ENCODE results near the gene JUN. TPM values are rescaled to one million over a fixed set of nuclear protein-coding genes. Genes with fewer than 3 reads are reported as not detected.

Gene JUN
- total and polyA plus RNA-seq, 2 donors, result 114 to 615 TPM

GRCh38 chr1:58773406-58773840, 10.4 kb downstream of the JUN start:
- H3K36me3 ChIP-seq (ENCODE audit: insufficient read depth), result no peaks in the 10 kb centered on the region
- no peak overlapping the region for H3K27ac ChIP-seq (ENCODE audit: low read depth)
- WGBS, result 9% methylated on average over 3 of the region's 3 CpGs
- H3K4me3 ChIP-seq (ENCODE audit: low read depth, low read length), result no peak overlapping the region
- no peaks in the 10 kb centered on the region for H3K4me1 ChIP-seq (ENCODE audit: insufficient read depth)
- DNase-seq (ENCODE audit: extremely low spot score), result no peak

GRCh38 chr1:58769809-58770320, 14.0 kb downstream of the JUN start:
- no peak overlapping the region for H3K27ac ChIP-seq (ENCODE audit: low read depth)
- H3K4me1 ChIP-seq (ENCODE audit: insufficient read depth), result no peaks in the 10 kb centered on the region
- DNase-seq (ENCODE audit: extremely low spot score), result no peak
- H3K4me3 ChIP-seq (ENCODE audit: low read depth, low read length), result no peak overlapping the region
- H3K36me3 ChIP-seq (ENCODE audit: insufficient read depth), result no peaks in the 10 kb centered on the region
- WGBS, result 70% methylated on average over 9 of the region's 9 CpGs

GRCh38 chr1:58768971-58769808, 14.7 kb downstream of the JUN start:
- WGBS, result 39% methylated on average over 22 of the region's 22 CpGs
- H3K36me3 ChIP-seq (ENCODE audit: insufficient read depth), result no peaks in the 10 kb centered on the region
- no peak for DNase-seq (ENCODE audit: extremely low spot score)
- H3K27ac ChIP-seq (ENCODE audit: low read depth), result no peak overlapping the region
- no peaks in the 10 kb centered on the region for H3K4me1 ChIP-seq (ENCODE audit: insufficient read depth)
- no peak overlapping the region for H3K4me3 ChIP-seq (ENCODE audit: low read depth, low read length)

DNA sequence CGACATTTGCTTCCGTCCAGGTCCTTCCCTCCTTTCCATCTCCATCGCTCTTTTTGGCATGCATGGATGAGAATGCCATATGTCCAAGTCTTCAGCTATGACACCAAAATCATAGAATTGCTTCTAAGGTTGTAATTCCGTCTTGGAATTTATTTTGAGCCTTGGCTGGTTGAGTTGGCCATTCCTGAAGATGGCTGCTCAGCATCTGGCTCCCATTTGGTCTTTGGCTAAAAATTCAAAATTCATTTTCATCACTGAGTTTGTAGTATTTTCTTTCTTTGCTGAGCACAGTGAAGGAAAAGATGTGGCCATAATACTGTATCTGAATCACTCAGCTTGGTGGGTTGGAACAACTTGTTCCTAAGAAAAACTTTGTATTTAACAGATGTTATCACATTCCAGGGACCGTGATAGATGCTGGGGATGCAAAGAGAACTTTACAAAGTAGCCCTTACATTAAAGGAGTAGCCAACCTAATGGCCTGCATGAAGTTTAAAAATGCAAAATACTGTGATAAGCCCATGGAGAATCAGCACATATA, 15.6 kb downstream of the JUN start:
- no peak overlapping the region for H3K27ac ChIP-seq (ENCODE audit: low read depth)
- DNase-seq (ENCODE audit: extremely low spot score), result no peak
- WGBS, result 91% methylated on average over 5 of the region's 5 CpGs
- H3K36me3 ChIP-seq (ENCODE audit: insufficient read depth), result no peaks in the 10 kb centered on the region
- H3K4me3 ChIP-seq (ENCODE audit: low read depth, low read length), result no peak overlapping the region
- no peaks in the 10 kb centered on the region for H3K4me1 ChIP-seq (ENCODE audit: insufficient read depth)

GRCh38 chr1:58767143-58767542, 16.7 kb downstream of the JUN start:
- H3K4me1 ChIP-seq (ENCODE audit: insufficient read depth), result no peaks in the 10 kb centered on the region
- no peak overlapping the region for H3K4me3 ChIP-seq (ENCODE audit: low read depth, low read length)
- no peak for DNase-seq (ENCODE audit: extremely low spot score)
- H3K36me3 ChIP-seq (ENCODE audit: insufficient read depth), result no peaks in the 10 kb centered on the region
- no peak overlapping the region for H3K27ac ChIP-seq (ENCODE audit: low read depth)
- 95% methylated on average over 1 of the region's 1 CpG for WGBS

- WGBS, result 92% methylated on average over 2 of the region's 2 CpGs
- Histone ChIP-seq H3K4me1 (ENCODE audit: insufficient read depth) (no peaks in the 10 kb centered on the region), H3K4me3 (ENCODE audit: low read depth, low read length) (no peak overlapping the region), H3K27ac (ENCODE audit: low read depth) (no peak overlapping the region), H3K36me3 (ENCODE audit: insufficient read depth) (no peaks in the 10 kb centered on the region)
- DNase-seq (ENCODE audit: extremely low spot score), result no peak
Measured at GRCh38 chr1:58765441-58765840, 18.4 kb downstream of the JUN start.

DNA sequence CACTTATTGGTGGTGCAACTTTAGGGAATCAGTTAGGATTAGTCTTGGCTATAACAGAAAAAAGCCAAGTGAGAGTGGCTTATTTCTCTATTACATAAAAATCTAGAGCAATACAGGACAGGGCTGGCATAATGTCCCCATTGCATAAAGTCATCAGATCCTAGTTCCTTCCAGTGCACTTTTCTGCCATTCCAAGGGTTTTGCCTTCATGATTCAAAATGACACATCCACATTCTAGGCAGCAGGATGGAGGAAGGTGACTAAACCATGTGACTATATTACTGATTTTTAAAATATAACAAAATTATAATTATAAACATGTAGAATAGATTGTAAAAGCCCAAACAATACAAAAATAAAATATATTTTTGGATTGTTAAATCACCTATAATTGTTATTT, 18.8 kb downstream of the JUN start:
- H3K27ac ChIP-seq (ENCODE audit: low read depth), result no peak overlapping the region
- H3K36me3 ChIP-seq (ENCODE audit: insufficient read depth), result no peaks in the 10 kb centered on the region
- no peaks in the 10 kb centered on the region for H3K4me1 ChIP-seq (ENCODE audit: insufficient read depth)
- H3K4me3 ChIP-seq (ENCODE audit: low read depth, low read length), result no peak overlapping the region
- no peak for DNase-seq (ENCODE audit: extremely low spot score)

DNA sequence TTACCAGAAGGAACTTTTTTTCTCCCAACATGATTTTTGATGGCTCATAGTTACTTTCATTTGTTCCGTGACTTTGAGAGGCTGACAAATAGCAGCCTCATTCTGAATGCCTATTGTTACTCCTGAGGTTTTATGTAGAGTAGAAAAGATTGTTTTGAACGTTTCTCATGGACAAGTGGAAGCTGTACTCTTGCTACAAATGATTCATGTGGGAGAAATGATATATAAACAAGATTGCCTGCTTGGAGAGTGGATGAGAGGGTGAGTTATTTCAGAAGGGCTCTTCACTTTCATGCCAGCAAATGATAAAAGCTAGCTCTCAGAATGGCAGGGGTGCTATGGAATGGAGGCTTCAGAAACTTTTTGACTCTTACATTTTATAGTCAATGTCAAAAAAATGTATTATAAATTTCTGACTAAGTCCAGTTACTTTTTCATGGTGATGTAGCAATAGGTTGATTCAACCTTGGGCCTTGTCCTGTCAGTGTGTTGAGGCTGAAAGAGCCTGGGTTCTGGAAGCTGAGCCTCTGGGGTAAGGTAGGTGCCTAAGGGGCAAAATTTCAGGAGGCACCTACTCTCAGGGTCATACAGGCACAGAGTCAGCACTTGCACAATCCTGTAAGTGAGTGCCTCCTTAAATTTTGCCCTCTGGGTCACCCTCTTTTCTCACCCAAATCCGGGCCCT, 19.4 kb downstream of the JUN start:
- WGBS, result 39% methylated on average over 3 of the region's 3 CpGs
- Histone ChIP-seq H3K4me3 (ENCODE audit: low read depth, low read length) (no peak overlapping the region), H3K4me1 (ENCODE audit: insufficient read depth) (no peaks in the 10 kb centered on the region), H3K36me3 (ENCODE audit: insufficient read depth) (no peaks in the 10 kb centered on the region), H3K27ac (ENCODE audit: low read depth) (no peak overlapping the region)
- DNase-seq (ENCODE audit: extremely low spot score), result no peak

- H3K4me3 ChIP-seq (ENCODE audit: low read depth, low read length), result no peak overlapping the region
- H3K36me3 ChIP-seq (ENCODE audit: insufficient read depth), result no peaks in the 10 kb centered on the region
- WGBS, result 86% methylated on average over 3 of the region's 3 CpGs
- no peak for DNase-seq (ENCODE audit: extremely low spot score)
- H3K27ac ChIP-seq (ENCODE audit: low read depth), result no peak overlapping the region
- H3K4me1 ChIP-seq (ENCODE audit: insufficient read depth), result no peaks in the 10 kb centered on the region
Measured at GRCh38 chr1:58763214-58763613, 20.6 kb downstream of the JUN start.

- no peak overlapping the region for H3K4me3 ChIP-seq (ENCODE audit: low read depth, low read length)
- no peaks in the 10 kb centered on the region for H3K4me1 ChIP-seq (ENCODE audit: insufficient read depth)
- no peaks in the 10 kb centered on the region for H3K36me3 ChIP-seq (ENCODE audit: insufficient read depth)
- no peak for DNase-seq (ENCODE audit: extremely low spot score)
- H3K27ac ChIP-seq (ENCODE audit: low read depth), result no peak overlapping the region
Measured at GRCh38 chr1:58762806-58763205, 21.0 kb downstream of the JUN start.

GRCh38 chr1:58755468-58755872, 28.4 kb downstream of the JUN start:
- H3K36me3 ChIP-seq (ENCODE audit: insufficient read depth), result no peaks in the 10 kb centered on the region
- H3K4me3 ChIP-seq (ENCODE audit: low read depth, low read length), result no peak overlapping the region
- peak overlapping the region; percentile 33 for H3K27ac ChIP-seq (ENCODE audit: low read depth)
- H3K4me1 ChIP-seq (ENCODE audit: insufficient read depth), result no peaks in the 10 kb centered on the region
- DNase-seq (ENCODE audit: extremely low spot score), result no peak
- 8% methylated on average over 6 of the region's 6 CpGs for WGBS

DNA sequence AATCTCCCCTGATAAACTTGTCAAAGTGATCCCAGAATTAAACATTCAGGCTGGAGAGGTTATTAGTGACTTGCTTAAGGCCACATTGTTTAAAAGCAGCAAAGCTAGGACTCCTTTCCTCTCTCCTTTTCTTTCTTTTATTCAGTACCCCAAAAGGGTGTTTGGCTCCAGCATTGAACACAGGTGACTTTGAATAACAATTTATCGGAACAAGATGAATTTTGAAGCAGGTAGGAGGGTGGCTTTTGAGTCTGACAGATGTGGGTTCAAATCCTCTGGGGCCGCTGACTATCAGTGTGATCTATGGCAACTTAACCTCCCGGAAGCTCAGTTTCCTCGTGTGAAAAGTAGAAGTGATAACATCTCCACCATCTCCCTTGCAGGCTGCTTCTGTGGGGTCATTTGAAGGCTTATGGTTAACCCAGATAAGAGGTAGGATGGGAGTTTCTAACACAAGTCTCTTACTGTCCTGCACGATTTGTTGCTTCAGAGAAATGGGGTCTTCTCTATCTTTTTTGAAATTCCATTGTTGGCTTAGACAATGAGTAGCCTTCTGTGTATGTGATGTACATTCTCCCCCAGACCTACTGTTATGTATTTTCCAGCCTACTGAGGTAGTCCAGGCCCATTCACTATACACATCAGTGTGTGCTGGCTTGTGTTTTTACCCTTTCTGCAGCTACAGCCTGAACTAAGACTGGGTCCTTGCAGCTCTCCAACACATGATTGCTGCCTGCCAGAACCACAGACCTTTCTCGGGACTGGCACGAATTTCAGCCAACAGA, 29.0 kb downstream of the JUN start:
- H3K4me1 ChIP-seq (ENCODE audit: insufficient read depth), result no peaks in the 10 kb centered on the region
- no peak overlapping the region for H3K4me3 ChIP-seq (ENCODE audit: low read depth, low read length)
- no peaks in the 10 kb centered on the region for H3K36me3 ChIP-seq (ENCODE audit: insufficient read depth)
- peak overlapping the region; percentile 33 for H3K27ac ChIP-seq (ENCODE audit: low read depth)
- 57% methylated on average over 7 of the region's 7 CpGs for WGBS
- DNase-seq (ENCODE audit: extremely low spot score), result no peak

GRCh38 chr1:58754073-58754613, 29.7 kb downstream of the JUN start:
- no peaks in the 10 kb centered on the region for H3K36me3 ChIP-seq (ENCODE audit: insufficient read depth)
- no peaks in the 10 kb centered on the region for H3K4me1 ChIP-seq (ENCODE audit: insufficient read depth)
- H3K27ac ChIP-seq (ENCODE audit: low read depth), result no peak overlapping the region
- no peak for DNase-seq (ENCODE audit: extremely low spot score)
- 89% methylated on average over 3 of the region's 3 CpGs for WGBS
- H3K4me3 ChIP-seq (ENCODE audit: low read depth, low read length), result no peak overlapping the region
